Left lung (tissue), 10 donors: ENCODE results near the gene PDCD5. TPM values are rescaled to one million over a fixed set of nuclear protein-coding genes. Genes with fewer than 3 reads are reported as not detected.
A peak's percentile ranks its signal among the peaks of the same experiment; 100 is the strongest.

Experiments
- ATAC-seq: fragments of 200-7000 bp; cut with Tn5 transposase; one replicate; pipeline ENCODE4 v1.9.1; 2020; ENCODE audit warnings: moderate library complexity
- DNase-seq, 4 donors: peaks; one replicate each; pipeline ENCODE4 v3.0.0-alpha.2; 2013 to 2020
- H3K27ac ChIP-seq, 2 donors: fragments of 200-600 bp; sonication (generic) in 1 of 2; one replicate each; pipeline versions ENCODE4 v1.5.0 to v1.8.0; 2020 to 2021
- H3K27me3 ChIP-seq, 2 donors: fragments of 200-600 bp; sonication (generic) in 1 of 2; one replicate each; pipeline versions ENCODE4 v1.5.0 to v1.8.0; 2020 to 2021
- H3K36me3 ChIP-seq, 2 donors: fragments of 200-600 bp; sonication (generic) in 1 of 2; one replicate each; pipeline versions ENCODE4 v1.5.0 to v1.8.0; 2020 to 2021
- H3K4me1 ChIP-seq, 2 donors: fragments of 200-600 bp; one replicate each; pipeline ENCODE4 v1.8.0; 2021
- H3K4me3 ChIP-seq, 2 donors: fragments of 200-600 bp; sonication (generic) in 1 of 2; one replicate each; pipeline versions ENCODE4 v1.5.0 to v1.8.0; 2020 to 2021; ENCODE audit warnings: mild to moderate bottlenecking in 1 of 2
- H3K9me3 ChIP-seq, 2 donors: fragments of 200-600 bp; sonication (generic) in 1 of 2; one replicate each; pipeline versions ENCODE4 v1.5.0 to v1.8.0; 2020 to 2021
- CTCF ChIP-seq, 2 donors: fragments of 200-600 bp; sonication (generic) in 1 of 2; IDR thresholded peaks; one replicate each; pipeline versions ENCODE4 v1.5.0 to v1.8.0; 2021; ENCODE audit warnings: antibody characterized with exemption in 2 of 2
- intact Hi-C, 2 donors: fragments of 100-400 bp; cut with DNase I; formaldehyde crosslinking; loops; one replicate each; pipeline versions ENCODE4 v1.11.2 to v1.14.2; 2022
- polyA plus RNA-seq, 6 donors: library from polyadenylated mRNA; unstranded; fragments of 120-200 nt; gene quantifications; one replicate each; pipeline ENCODE4 v1.2.1, GENCODE V29; 2013; ENCODE audit not compliant: insufficient read length in 6 of 6
- total RNA-seq, 2 donors: library from RNA; stranded (reverse); fragmentation: NEBNext Ultra II Directional; extraction: Animal tissue kit (Norgen Biotek cat#: 25700); gene quantifications; one replicate each; pipeline ENCODE4 v1.2.1, GENCODE V29; 2021
- donor health status: DM: no; HTN: yes; CAD: no.
- donor health status: DM: no; HTN: no; CAD: no.

PDCD5 gene
- total and polyA plus RNA-seq, 8 donors, result 69.3 to 131 (median 115) TPM

GRCh38 chr19:32603961-32604360 lies 23.0 kb downstream of the PDCD5 start:
- no peaks in the 10 kb centered on the region for H3K27me3 ChIP-seq
- no peak for TF ChIP-seq CTCF (IDR thresholded peaks at IDR 0.05)
- no peak for ATAC-seq
- H3K27ac ChIP-seq, result no peak overlapping the region
- no peak for DNase-seq
- no peaks in the 10 kb centered on the region for H3K9me3 ChIP-seq
- no peak overlapping the region for H3K4me3 ChIP-seq
- intact Hi-C loops, result no loop called here
- H3K4me1 ChIP-seq, result no peaks in the 10 kb centered on the region
- H3K36me3 ChIP-seq, result peaks cover 0 to 88% of the 10 kb centered on the region in 2 donors

DNA sequence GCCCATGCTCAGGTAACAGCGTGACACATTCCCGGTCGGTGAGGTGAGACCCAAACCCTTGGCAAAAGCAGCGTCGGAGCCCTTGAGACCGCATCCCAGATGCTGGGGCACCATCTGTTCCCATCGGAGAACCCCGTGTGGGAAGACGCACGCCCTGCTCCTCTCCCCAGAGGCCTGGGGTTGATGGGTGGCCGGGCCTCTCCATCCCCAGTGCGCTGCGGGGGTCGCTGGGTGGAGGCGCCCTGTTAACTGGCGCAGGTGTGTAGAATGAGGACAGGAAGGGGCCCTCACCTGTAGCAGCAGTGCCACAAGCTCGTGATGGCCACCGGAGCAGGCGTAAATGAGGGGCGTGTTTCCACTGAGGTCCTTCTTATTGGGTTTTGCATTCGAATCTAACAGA lies 24.6 kb downstream of the PDCD5 start:
- H3K4me1 ChIP-seq, result no peaks in the 10 kb centered on the region
- H3K27me3 ChIP-seq, result no peaks in the 10 kb centered on the region
- H3K4me3 ChIP-seq, result no peak overlapping the region
- no peak overlapping the region for H3K27ac ChIP-seq
- no peaks in the 10 kb centered on the region for H3K9me3 ChIP-seq
- no peak for DNase-seq
- peaks cover 0 to 87% of the 10 kb centered on the region in 2 donors for H3K36me3 ChIP-seq
- intact Hi-C loops, result no loop called here
- no peak for ATAC-seq
- TF ChIP-seq CTCF (IDR thresholded peaks at IDR 0.05), result no peak

- no peak overlapping the region for H3K4me3 ChIP-seq
- H3K27ac ChIP-seq, result no peak overlapping the region
- no peaks in the 10 kb centered on the region for H3K27me3 ChIP-seq
- no peak for TF ChIP-seq CTCF (IDR thresholded peaks at IDR 0.05)
- intact Hi-C loops, result no loop called here
- DNase-seq, result no peak
- no peak for ATAC-seq
- H3K9me3 ChIP-seq, result no peaks in the 10 kb centered on the region
- no peaks in the 10 kb centered on the region for H3K4me1 ChIP-seq
- peaks cover 0 to 87% of the 10 kb centered on the region in 2 donors for H3K36me3 ChIP-seq
These were observed 25.3 kb downstream of the PDCD5 start for GRCh38 chr19:32606289-32606688.

DNA sequence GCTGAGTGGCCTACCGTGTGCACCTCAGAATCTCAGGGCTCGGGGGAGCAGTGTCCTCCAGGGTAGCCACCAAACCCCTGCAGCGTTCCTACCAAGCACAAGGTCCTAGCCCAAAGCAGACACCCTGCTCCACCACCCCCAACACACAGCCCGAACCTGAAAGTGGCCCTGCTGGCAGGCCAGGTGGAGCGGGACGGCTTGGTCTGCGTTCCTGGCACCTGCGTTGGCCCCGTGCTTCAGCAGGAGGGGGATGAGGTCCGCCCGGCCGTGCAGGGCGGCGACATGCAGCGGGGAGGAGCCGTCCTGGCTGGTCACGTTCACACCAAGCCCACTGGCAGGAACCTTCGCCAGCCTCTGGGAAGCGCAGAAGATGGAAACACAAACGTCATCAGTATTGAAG lies 26.5 kb downstream of the PDCD5 start:
- no peak for ATAC-seq

GRCh38 chr19:32611161-32611560 lies 30.2 kb downstream of the PDCD5 start:
- DNase-seq (no peak), ATAC-seq (no peak)
- H3K4me3 ChIP-seq, result no peak overlapping the region
- TF ChIP-seq CTCF (IDR thresholded peaks at IDR 0.05), result no peak
- H3K27ac ChIP-seq, result no peak overlapping the region
- intact Hi-C loops, result no loop called here
- H3K36me3 ChIP-seq, result peaks cover 0 to 86% of the 10 kb centered on the region in 2 donors
- H3K9me3 ChIP-seq, result no peaks in the 10 kb centered on the region
- H3K4me1 ChIP-seq, result no peaks in the 10 kb centered on the region
- H3K27me3 ChIP-seq, result no peaks in the 10 kb centered on the region

More for the DNA sequence above, 26.5 kb downstream of the PDCD5 start:
- no peak for TF ChIP-seq CTCF (IDR thresholded peaks at IDR 0.05)
- Histone ChIP-seq H3K4me1 (no peaks in the 10 kb centered on the region), H3K27ac (no peak overlapping the region), H3K9me3 (no peaks in the 10 kb centered on the region), H3K36me3 (peaks cover 0 to 86% of the 10 kb centered on the region in 2 donors), H3K4me3 (no peak overlapping the region), H3K27me3 (no peaks in the 10 kb centered on the region)
- peak in 1 of 4 donors; percentile 74 for DNase-seq
- intact Hi-C loops, result no loop called here
